NT2/D1 (cell line): ENCODE results near the gene AGBL4.

Experiments used
- YY1 ChIP-seq: IDR thresholded peaks from 2 replicates; pipeline ENCODE4 v1.6.1; 2011; ENCODE audit not compliant: insufficient read length, insufficient read depth
- ZNF274 ChIP-seq: IDR thresholded peaks from 2 replicates; pipeline ENCODE4 v1.6.1; 2011; ENCODE audit warnings: mild to moderate bottlenecking, low read depth, low read length

DNA sequence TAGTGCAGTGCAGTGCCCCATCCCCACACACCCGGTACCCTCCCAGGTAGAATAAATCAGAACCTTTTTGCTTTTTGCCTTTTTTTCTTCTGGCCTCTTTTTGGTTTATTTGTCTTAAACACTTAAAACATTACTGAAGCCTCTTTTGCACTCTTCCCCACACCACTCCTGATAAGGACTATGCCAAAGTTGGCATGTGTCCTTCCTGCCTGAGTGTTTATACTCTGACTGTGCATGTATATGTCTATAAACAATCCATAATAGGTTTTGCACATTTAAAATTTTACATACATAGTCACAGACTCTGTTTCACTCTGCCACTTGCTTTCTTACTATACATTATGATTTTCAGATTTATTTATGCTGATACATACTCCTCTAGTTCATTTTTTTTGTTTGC is 1306.7 kb downstream of the AGBL4 start:
- TF ChIP-seq ZNF274 (no peak), YY1 (no peak)
